Tibial nerve (tissue), 4 donors: ENCODE measurements around the gene KLC1. TPM values are rescaled to one million over a fixed set of nuclear protein-coding genes. Genes with fewer than 3 reads are reported as not detected.
A peak's percentile ranks its signal among the peaks of the same experiment; 100 is the strongest.

Experiments
- DNase-seq, 2 donors: peaks; one replicate each; pipeline ENCODE4 v3.0.0-alpha.2; 2019; ENCODE audit warnings: low spot score in 2 of 2
- H3K27ac ChIP-seq, 4 donors: fragments of 200-600 bp; sonication (generic) in 3 of 4; one replicate each; pipeline ENCODE4 v1.5.1; 2017 to 2019; ENCODE audit warnings: mild to moderate bottlenecking in 1 of 4
- H3K27me3 ChIP-seq, 2 donors: fragments of 200-600 bp; sonication (generic) in 1 of 2; one replicate each; pipeline versions ENCODE4 v1.5.1 to v1.6.0; 2017 to 2019
- H3K36me3 ChIP-seq, 3 donors: fragments of 200-600 bp; sonication (generic); one replicate each; pipeline ENCODE4 v1.5.1; 2018 to 2019
- H3K4me1 ChIP-seq, 4 donors: fragments of 200-600 bp; sonication (generic) in 3 of 4; one replicate each; pipeline ENCODE4 v1.5.1; 2017 to 2019
- H3K4me3 ChIP-seq, 4 donors: fragments of 200-600 bp; sonication (generic) in 3 of 4; one replicate each; pipeline ENCODE4 v1.5.1; 2017 to 2019; ENCODE audit warnings: mild to moderate bottlenecking in 1 of 4, moderate library complexity in 1 of 4
- H3K9me3 ChIP-seq, 4 donors: fragments of 200-600 bp; sonication (generic) in 3 of 4; one replicate each; pipeline ENCODE4 v1.5.1; 2017 to 2019
- EP300 ChIP-seq, 2 donors: sonication (generic); formaldehyde crosslinking; IDR thresholded peaks; one replicate each; pipeline ENCODE4 v1.6.1; 2017; ENCODE audit warnings: antibody characterized with exemption in 2 of 2, mild to moderate bottlenecking in 1 of 2
- POLR2A ChIP-seq, 2 donors: fragments of 450-650 bp; IDR thresholded peaks; one replicate each; pipeline ENCODE4 v1.6.1; 2017; ENCODE audit warnings: antibody characterized with exemption in 2 of 2, mild to moderate bottlenecking in 2 of 2, moderate library complexity in 2 of 2
- WGBS, 2 donors: methylation state at CpG; one replicate each; pipeline ENCODE4 v1.1.5; 2018; 5-methylcytosine and 5-hydroxymethylcytosine counted together
- total RNA-seq, 4 donors: library from RNA; depleted of rRNA; stranded (reverse); fragments of >200 nt; gene quantifications; one replicate each; pipeline ENCODE4 v1.1.0, GENCODE V29; 2016
- TF ChIP-seq, protein P1 (sequence below), 5 experiments: fragments of 200-600 bp in 3 of 5; fragments of 450-650 bp in 2 of 5; sonication (generic) in 3 of 5; IDR thresholded peaks; one replicate each; pipeline ENCODE4 v1.5.1; 2016 to 2019; ENCODE audit warnings: antibody characterized with exemption in 5 of 5, mild to moderate bottlenecking in 3 of 5, moderate library complexity in 2 of 5

The KLC1 gene
- total RNA-seq, 4 donors from 2014 or later = 402 to 561 (median 495) TPM

DNA sequence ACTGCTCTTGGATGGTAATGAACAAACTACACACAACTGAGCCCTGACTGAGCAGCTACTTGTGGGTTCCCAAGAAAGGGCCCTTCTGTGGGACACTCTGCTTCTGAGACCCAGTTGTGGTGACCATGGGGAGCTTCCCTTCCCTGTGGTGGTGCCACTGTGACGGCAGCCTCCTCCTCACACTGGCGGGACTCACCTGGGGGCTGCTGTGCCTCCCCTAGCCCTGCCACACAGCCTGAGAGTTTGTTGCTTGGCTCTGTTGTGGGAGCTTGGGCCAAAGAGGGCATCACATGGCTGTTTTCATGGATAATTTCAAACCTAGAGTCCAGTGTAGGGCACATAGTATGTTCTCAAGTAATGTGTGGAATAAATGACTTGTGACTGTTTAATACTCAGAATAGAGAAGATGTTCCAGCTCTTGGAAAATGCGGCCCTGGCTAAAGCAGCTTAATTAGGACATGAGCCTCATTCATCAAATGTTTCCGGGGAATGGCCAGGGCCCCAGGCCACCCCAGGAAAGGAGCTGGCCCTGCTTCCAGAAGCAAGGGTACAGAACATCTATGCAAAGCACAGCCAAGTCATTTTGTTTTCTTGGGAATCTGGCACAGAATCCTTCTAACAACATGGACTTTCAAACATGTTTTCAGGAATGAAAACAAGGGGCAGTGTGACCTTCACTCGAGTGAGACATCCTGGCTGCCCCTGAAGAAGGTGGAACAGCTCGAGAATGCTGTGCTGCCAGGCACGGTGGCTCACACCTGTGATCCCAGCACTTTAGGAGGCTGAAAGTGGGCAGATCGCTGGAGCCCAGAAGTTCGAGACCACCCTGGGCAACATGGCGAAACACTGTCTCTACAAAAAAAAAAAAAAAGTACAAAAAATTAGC lies 107.8 kb downstream of the KLC1 start:
- Histone ChIP-seq H3K27ac (peak overlapping the region in 2 of 4 donors; percentile 28 to 67), H3K36me3 (peaks cover 0 to 98% (median 14%) of the 10 kb centered on the region in 3 donors), H3K4me1 (peaks cover 0 to 34% (median 0%) of the 10 kb centered on the region in 4 donors), H3K9me3 (no peaks in the 10 kb centered on the region), H3K27me3 (no peaks in the 10 kb centered on the region), H3K4me3 (no peak overlapping the region)
- WGBS, 2 donors = 77 to 79% methylated on average over 10 of the region's 10 CpGs
- DNase-seq = peak in 1 of 2 donors; percentile 14
- TF ChIP-seq, protein P1, sequence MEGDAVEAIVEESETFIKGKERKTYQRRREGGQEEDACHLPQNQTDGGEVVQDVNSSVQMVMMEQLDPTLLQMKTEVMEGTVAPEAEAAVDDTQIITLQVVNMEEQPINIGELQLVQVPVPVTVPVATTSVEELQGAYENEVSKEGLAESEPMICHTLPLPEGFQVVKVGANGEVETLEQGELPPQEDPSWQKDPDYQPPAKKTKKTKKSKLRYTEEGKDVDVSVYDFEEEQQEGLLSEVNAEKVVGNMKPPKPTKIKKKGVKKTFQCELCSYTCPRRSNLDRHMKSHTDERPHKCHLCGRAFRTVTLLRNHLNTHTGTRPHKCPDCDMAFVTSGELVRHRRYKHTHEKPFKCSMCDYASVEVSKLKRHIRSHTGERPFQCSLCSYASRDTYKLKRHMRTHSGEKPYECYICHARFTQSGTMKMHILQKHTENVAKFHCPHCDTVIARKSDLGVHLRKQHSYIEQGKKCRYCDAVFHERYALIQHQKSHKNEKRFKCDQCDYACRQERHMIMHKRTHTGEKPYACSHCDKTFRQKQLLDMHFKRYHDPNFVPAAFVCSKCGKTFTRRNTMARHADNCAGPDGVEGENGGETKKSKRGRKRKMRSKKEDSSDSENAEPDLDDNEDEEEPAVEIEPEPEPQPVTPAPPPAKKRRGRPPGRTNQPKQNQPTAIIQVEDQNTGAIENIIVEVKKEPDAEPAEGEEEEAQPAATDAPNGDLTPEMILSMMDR (IDR thresholded peaks at IDR 0.05) = no peak
- peak in 1 of 2 donors; percentile 33 for TF ChIP-seq EP300 (IDR thresholded peaks at IDR 0.05)

DNA sequence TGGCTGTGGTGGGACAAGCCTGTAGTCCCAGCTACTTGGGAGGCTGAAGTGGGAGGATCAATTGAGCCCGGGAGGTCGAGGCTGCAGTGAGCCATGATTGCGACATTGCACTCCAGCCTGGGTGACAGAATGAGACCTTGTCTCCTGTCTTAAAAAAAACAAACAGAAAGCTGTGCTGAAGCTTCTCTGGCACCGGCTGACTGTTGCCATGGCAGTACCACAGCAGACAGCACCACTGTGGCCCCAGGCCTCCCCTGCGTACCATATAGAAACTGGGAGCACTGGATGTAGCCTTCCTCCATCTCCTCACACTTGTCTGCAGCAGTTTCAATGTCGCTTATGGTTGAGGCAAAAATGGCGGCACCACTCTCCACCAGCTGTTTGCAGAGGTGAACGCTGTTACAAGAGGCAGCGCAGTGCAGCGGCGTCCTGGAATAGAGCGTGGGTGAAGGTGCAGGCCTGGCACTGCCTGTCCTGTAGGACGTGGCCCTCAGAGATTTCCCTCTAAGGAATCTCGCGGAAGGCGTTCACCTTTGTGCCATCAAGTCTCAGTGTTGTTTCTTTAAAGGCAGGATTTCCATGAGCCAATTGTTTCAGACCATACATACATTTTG lies 108.5 kb downstream of the KLC1 start:
- Histone ChIP-seq H3K9me3 (no peaks in the 10 kb centered on the region), H3K27me3 (no peaks in the 10 kb centered on the region), H3K4me3 (no peak overlapping the region), H3K27ac (peak overlapping the region in 1 of 4 donors; percentile 22), H3K4me1 (peaks cover 0 to 37% (median 0%) of the 10 kb centered on the region in 4 donors), H3K36me3 (peaks cover 0 to 98% (median 8%) of the 10 kb centered on the region in 3 donors)
- TF ChIP-seq POLR2A (IDR thresholded peaks at IDR 0.05) (no peak), EP300 (IDR thresholded peaks at IDR 0.05) (no peak)
- DNase-seq = peak in 1 of 2 donors; percentile 12
- WGBS, 2 donors = 89 to 90% methylated on average over 16 of the region's 16 CpGs

DNA sequence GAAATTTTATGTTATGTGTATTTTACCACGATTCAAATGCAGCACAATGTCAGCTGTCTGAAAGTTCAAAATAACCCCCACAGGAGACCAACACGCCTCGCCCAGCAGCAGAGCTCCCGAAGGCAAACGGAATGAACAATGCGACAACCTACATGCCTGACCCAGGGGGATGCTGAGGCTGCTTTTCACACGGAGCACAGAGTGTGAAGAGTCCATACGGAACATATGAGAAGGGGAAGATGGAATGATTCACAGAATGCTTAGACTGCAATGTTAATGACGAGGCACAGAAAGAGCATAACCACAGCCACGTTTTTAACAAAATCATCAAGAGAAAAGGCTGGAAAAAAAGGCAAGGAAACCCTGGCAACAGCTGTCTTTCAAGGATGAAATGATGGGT lies 109.2 kb downstream of the KLC1 start:
- 75 to 78% methylated on average over 10 of the region's 10 CpGs for WGBS, 2 donors
- H3K27ac ChIP-seq = no peak overlapping the region
- no peaks in the 10 kb centered on the region for H3K9me3 ChIP-seq
- peaks cover 0 to 95% (median 2%) of the 10 kb centered on the region in 3 donors for H3K36me3 ChIP-seq
- no peaks in the 10 kb centered on the region for H3K27me3 ChIP-seq
- no peak overlapping the region for H3K4me3 ChIP-seq
- TF ChIP-seq, protein P1 (IDR thresholded peaks at IDR 0.05) = no peak
- TF ChIP-seq EP300 (IDR thresholded peaks at IDR 0.05) (no peak), POLR2A (IDR thresholded peaks at IDR 0.05) (no peak)
- DNase-seq = peak in 1 of 2 donors; percentile 7
- H3K4me1 ChIP-seq = peaks cover 0 to 37% (median 0%) of the 10 kb centered on the region in 4 donors

DNA sequence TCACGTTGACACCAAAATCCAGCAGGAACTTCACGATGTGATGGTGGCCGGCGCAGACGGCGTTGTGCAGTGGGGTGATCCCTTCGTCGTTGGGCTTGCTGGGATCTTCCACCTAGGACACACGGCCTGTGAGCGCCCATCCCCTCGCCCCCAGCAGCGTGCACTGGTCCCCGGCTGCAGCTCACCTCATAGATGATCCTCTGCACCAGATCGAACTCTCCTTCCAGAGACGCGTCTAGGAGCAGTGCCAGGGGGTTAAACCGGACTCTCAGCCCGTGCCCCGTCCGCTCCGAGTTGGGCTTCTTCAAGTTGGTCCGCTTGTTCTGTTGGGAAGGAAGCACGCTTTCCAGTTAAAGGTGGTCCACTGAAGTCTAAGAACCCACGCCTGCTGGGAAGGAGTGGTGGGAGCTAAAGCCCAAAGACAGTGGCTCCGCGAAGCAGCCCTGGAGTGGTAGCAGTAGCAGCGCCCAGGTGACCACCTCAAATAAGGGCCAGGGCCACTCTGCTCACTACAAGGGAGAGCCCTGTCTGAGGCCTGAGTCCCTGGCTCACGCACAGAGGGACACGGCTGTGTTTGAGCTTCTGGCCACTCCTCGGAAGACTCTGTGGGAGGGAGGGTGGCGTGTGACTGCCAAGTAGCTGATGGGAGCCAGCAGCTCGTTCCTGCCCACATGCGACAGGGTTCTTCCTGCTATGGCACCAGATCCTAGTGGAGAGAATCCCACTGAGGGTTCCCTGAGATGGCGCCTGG lies 109.9 kb downstream of the KLC1 start:
- Histone ChIP-seq H3K27ac (peak overlapping the region in 1 of 4 donors; percentile 15), H3K27me3 (no peaks in the 10 kb centered on the region), H3K4me1 (peaks cover 0 to 37% (median 0%) of the 10 kb centered on the region in 4 donors), H3K36me3 (peaks cover 0 to 95% (median 0%) of the 10 kb centered on the region in 3 donors), H3K4me3 (no peak overlapping the region), H3K9me3 (no peaks in the 10 kb centered on the region)
- peak in 1 of 2 donors; percentile 10 for DNase-seq
- 87 to 92% methylated on average over 32 to 34 of the region's 34 CpGs for WGBS, 2 donors
- TF ChIP-seq EP300 (IDR thresholded peaks at IDR 0.05) (no peak), POLR2A (IDR thresholded peaks at IDR 0.05) (no peak)
- TF ChIP-seq, protein P1 (IDR thresholded peaks at IDR 0.05) = no peak

DNA sequence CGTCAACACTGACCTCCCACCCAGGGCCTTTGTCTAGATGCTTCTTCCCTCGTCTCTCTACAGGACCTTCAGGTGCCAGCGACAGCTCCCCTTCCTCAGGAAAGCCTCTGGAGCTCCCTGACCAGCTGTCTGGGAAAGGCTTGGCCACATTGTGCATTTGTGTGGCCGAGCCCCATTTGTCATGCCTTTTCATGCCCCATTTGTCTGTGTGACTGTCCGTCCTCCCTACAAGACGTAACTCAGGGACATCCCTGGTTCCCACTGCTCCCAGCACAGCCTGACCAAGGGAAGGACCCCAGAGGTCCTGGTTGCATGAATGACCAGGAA lies 110.4 kb downstream of the KLC1 start:
- Histone ChIP-seq H3K27me3 (no peaks in the 10 kb centered on the region), H3K36me3 (peaks cover 0 to 90% (median 0%) of the 10 kb centered on the region in 3 donors), H3K4me1 (peaks cover 0 to 34% (median 0%) of the 10 kb centered on the region in 4 donors), H3K4me3 (no peak overlapping the region), H3K9me3 (no peaks in the 10 kb centered on the region), H3K27ac (peak overlapping the region in 1 of 4 donors; percentile 15)
- no peak for DNase-seq
- TF ChIP-seq, protein P1 (IDR thresholded peaks at IDR 0.05) = no peak
- TF ChIP-seq POLR2A (IDR thresholded peaks at IDR 0.05) = no peak
- TF ChIP-seq EP300 (IDR thresholded peaks at IDR 0.05) = no peak
- WGBS, 2 donors = 86 to 100% methylated on average over 6 of the region's 6 CpGs
